GM12891 (cell line): Measurements from ENCODE around the gene MRPL38.

Source experiments
- POLR2A ChIP-seq: IDR thresholded peaks from 2 replicates; pipeline ENCODE4 v1.6.1; 2011; ENCODE audit warnings: low read depth, low read length, control low read depth
- POLR2AphosphoS5 ChIP-seq: IDR thresholded peaks from 2 replicates; pipeline ENCODE4 v1.6.1; 2011; ENCODE audit warnings: low read depth, low read length, control low read depth
- SPI1 ChIP-seq: IDR thresholded peaks from 2 replicates; pipeline ENCODE4 v1.6.1; 2011; ENCODE audit warnings: low read depth, low read length, control low read depth
- TAF1 ChIP-seq: IDR thresholded peaks from 2 replicates; pipeline ENCODE4 v1.6.1; 2011; ENCODE audit warnings: low read depth, low read length, control low read depth

- TF ChIP-seq SPI1 = no peak
- no peak for TF ChIP-seq POLR2A
- TF ChIP-seq POLR2AphosphoS5 = no peak
- no peak for TF ChIP-seq TAF1
Measured at GRCh38 chr17:75877752-75878173, 26.9 kb downstream of the MRPL38 start.
